Endodermal cell (in vitro differentiated cells): ENCODE results near the gene CD300H. TPM values are rescaled to one million over a fixed set of nuclear protein-coding genes. Genes with fewer than 3 reads are reported as not detected.

Experiments
- DNase-seq: peaks from one replicate; pipeline ENCODE4 v3.0.0-alpha.2; 2017
- H3K27ac ChIP-seq: 2 replicates; pipeline ENCODE4 v1.5.1; 2013; ENCODE audit warnings: mild to moderate bottlenecking, low read depth, low read length, moderate library complexity
- H3K27me3 ChIP-seq: 2 replicates; pipeline ENCODE4 v1.6.1; 2013; ENCODE audit warnings: mild to moderate bottlenecking, low read length, moderate library complexity; ENCODE audit not compliant: insufficient read depth, control insufficient read depth, poor library complexity, severe bottlenecking
- H3K36me3 ChIP-seq: 2 replicates; pipeline ENCODE4 v1.7.0; 2013; ENCODE audit warnings: mild to moderate bottlenecking, low read length, moderate library complexity; ENCODE audit not compliant: control insufficient read depth, insufficient read depth
- H3K4me1 ChIP-seq: one replicate; pipeline ENCODE4 v1.7.0; 2013; ENCODE audit warnings: low read length; ENCODE audit not compliant: control insufficient read depth, insufficient read depth
- H3K4me3 ChIP-seq: 2 replicates; pipeline ENCODE4 v1.5.1; 2013; ENCODE audit warnings: mild to moderate bottlenecking, low read length, moderate library complexity
- H3K9ac ChIP-seq: 2 replicates; pipeline ENCODE4 v1.6.1; 2013; ENCODE audit warnings: mild to moderate bottlenecking, low read length, moderate library complexity; ENCODE audit not compliant: poor library complexity, severe bottlenecking; ENCODE audit errors: extremely low read depth
- H3K9me3 ChIP-seq: 2 replicates; pipeline ENCODE4 v1.6.1; 2013; ENCODE audit warnings: mild to moderate bottlenecking, low read length, moderate library complexity; ENCODE audit not compliant: control insufficient read depth
- H3K27ac Mint-ChIP-seq: 2 replicates; pipeline ENCODE4 v1.8.0; 2020; ENCODE audit warnings: mixed read lengths
- H3K27me3 Mint-ChIP-seq: 2 replicates; pipeline ENCODE4 v1.8.0; 2021; ENCODE audit warnings: mild to moderate bottlenecking, mixed read lengths; ENCODE audit not compliant: insufficient read depth
- H3K36me3 Mint-ChIP-seq: 2 replicates; pipeline ENCODE4 v1.8.0; 2020; ENCODE audit warnings: low read depth, mixed read lengths
- H3K4me1 Mint-ChIP-seq: 2 replicates; pipeline ENCODE4 v1.8.0; 2020; ENCODE audit warnings: mixed read lengths
- H3K4me3 Mint-ChIP-seq: 2 replicates; pipeline ENCODE4 v1.8.0; 2020; ENCODE audit warnings: mild to moderate bottlenecking, moderate library complexity, mixed read lengths
- H3K9me3 Mint-ChIP-seq: 2 replicates; pipeline ENCODE4 v1.8.0; 2020; ENCODE audit warnings: mild to moderate bottlenecking, mixed read lengths
- CTCF ChIP-seq: fragments of 200-600 bp; sonication (generic); conservative IDR thresholded peaks from 2 replicates; pipeline ENCODE4 v1.5.0; 2021; ENCODE audit warnings: antibody characterized with exemption, mild to moderate bottlenecking
- WGBS, 2 experiments: methylation state at CpG; one replicate each; pipeline versions ENCODE4 v1.1.5 to v1.1.7; 2013; ENCODE audit warnings: missing lambda C conversion rate in 2 of 2, mixed read lengths in 1 of 2; ENCODE audit not compliant: insufficient coverage in 1 of 2, insufficient read length in 1 of 2; 5-methylcytosine and 5-hydroxymethylcytosine counted together
- total RNA-seq, 2 donors: library from RNA; stranded (reverse); fragmentation: NEBNext Ultra II Directional in 1 of 2; extraction: Animal tissue kit (Norgen Biotek cat#: 25700) in 1 of 2; gene quantifications; 2 replicates in 1 of 2; 3 replicates in 1 of 2; pipeline ENCODE4 v1.2.1, GENCODE V29; 2021

CD300H gene
- total RNA-seq, 2 donors from 2014 or later: not detected

- Histone ChIP-seq H3K9me3 (no peaks in the 10 kb centered on the region), H3K27ac (no peak overlapping the region), H3K27me3 (peaks cover 8% of the 10 kb centered on the region), H3K36me3 (no peaks in the 10 kb centered on the region), H3K4me3 (no peak overlapping the region), H3K9ac (no peak overlapping the region), H3K4me1 (no peaks in the 10 kb centered on the region)
- H3K9me3 Mint-ChIP-seq: no peaks in the 10 kb centered on the region
- H3K4me1 Mint-ChIP-seq: no peaks in the 10 kb centered on the region
- no peaks in the 10 kb centered on the region for H3K27me3 Mint-ChIP-seq
- no peak overlapping the region for H3K4me3 Mint-ChIP-seq
- DNase-seq: no peak
- H3K27ac Mint-ChIP-seq: no peak overlapping the region
- whole genome bisulfite sequencing, 2 experiments: 77 to 87% methylated on average over 5 to 8 of the region's 8 CpGs
- no peaks in the 10 kb centered on the region for H3K36me3 Mint-ChIP-seq
- no peak for TF ChIP-seq CTCF
Measured at GRCh38 chr17:74606050-74606449, 38.7 kb upstream of the CD300H start.

- H3K9me3 Mint-ChIP-seq: no peaks in the 10 kb centered on the region
Measured at GRCh38 chr17:74605361-74605760, 38.1 kb upstream of the CD300H start.

GRCh38 chr17:74604761-74605160 is 37.5 kb upstream of the CD300H start:
- no peak for TF ChIP-seq CTCF

More at GRCh38 chr17:74605361-74605760, 38.1 kb upstream of the CD300H start:
- H3K4me1 ChIP-seq: no peaks in the 10 kb centered on the region
- 82 to 88% methylated on average over 4 to 10 of the region's 10 CpGs for WGBS, 2 experiments
- DNase-seq: no peak
- Mint-ChIP-seq H3K36me3 (no peaks in the 10 kb centered on the region), H3K27me3 (no peaks in the 10 kb centered on the region), H3K4me3 (no peak overlapping the region), H3K4me1 (no peaks in the 10 kb centered on the region), H3K27ac (no peak overlapping the region)
- no peak overlapping the region for H3K27ac ChIP-seq
- H3K27me3 ChIP-seq: peaks cover 8% of the 10 kb centered on the region
- no peak for TF ChIP-seq CTCF
- H3K9ac ChIP-seq: no peak overlapping the region
- H3K4me3 ChIP-seq: no peak overlapping the region
- H3K36me3 ChIP-seq: no peaks in the 10 kb centered on the region
- no peaks in the 10 kb centered on the region for H3K9me3 ChIP-seq

More at GRCh38 chr17:74604761-74605160, 37.5 kb upstream of the CD300H start:
- Histone ChIP-seq H3K4me3 (no peak overlapping the region), H3K4me1 (no peaks in the 10 kb centered on the region), H3K9ac (no peak overlapping the region), H3K27ac (no peak overlapping the region), H3K36me3 (no peaks in the 10 kb centered on the region), H3K9me3 (no peaks in the 10 kb centered on the region), H3K27me3 (peaks cover 8% of the 10 kb centered on the region)
- no peak for DNase-seq
- H3K36me3 Mint-ChIP-seq: no peaks in the 10 kb centered on the region
- H3K9me3 Mint-ChIP-seq: no peaks in the 10 kb centered on the region
- no peak overlapping the region for H3K4me3 Mint-ChIP-seq
- no peak overlapping the region for H3K27ac Mint-ChIP-seq
- no peaks in the 10 kb centered on the region for H3K27me3 Mint-ChIP-seq
- 87 to 91% methylated on average over 10 of the region's 10 CpGs for WGBS, 2 experiments
- H3K4me1 Mint-ChIP-seq: no peaks in the 10 kb centered on the region
